ENCODE measurements around the gene OPA1. TPM values are rescaled to one million over a fixed set of nuclear protein-coding genes. Genes with fewer than 3 reads are reported as not detected.
"Not testable (repeated sequence)": the region's sequence is repeated elsewhere in the genome, so short reads cannot be mapped to it uniquely, and the experiment has no call there.

The OPA1 gene
- total RNA-seq, 1 experiment from 2014 or later = 60.7 TPM

GRCh38 chr3:193589129-193589528 lies 3.9 kb upstream of the OPA1 start:
- no peak for DNase-seq (ENCODE audit: low read depth)

DNA sequence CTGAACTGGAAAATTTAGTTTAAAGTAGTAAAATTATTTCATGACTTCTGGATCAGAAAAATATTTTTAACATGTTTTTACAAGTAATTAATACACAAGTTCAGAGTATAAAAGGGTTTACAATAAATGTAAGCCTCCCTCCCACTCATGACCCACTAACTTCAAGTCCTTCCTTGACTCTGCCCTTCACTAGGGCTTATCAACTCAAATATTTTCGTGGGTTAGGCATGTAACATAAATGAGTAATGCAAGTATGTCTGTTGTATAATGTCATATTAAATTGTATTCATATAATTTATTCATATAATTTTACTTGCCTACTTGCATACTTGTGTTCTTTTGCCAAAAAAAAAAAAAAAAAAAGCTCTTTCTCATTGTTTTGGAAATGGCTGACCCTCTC lies 3.4 kb upstream of the OPA1 start:
- DNase-seq (ENCODE audit: low read depth) = no peak

DNA sequence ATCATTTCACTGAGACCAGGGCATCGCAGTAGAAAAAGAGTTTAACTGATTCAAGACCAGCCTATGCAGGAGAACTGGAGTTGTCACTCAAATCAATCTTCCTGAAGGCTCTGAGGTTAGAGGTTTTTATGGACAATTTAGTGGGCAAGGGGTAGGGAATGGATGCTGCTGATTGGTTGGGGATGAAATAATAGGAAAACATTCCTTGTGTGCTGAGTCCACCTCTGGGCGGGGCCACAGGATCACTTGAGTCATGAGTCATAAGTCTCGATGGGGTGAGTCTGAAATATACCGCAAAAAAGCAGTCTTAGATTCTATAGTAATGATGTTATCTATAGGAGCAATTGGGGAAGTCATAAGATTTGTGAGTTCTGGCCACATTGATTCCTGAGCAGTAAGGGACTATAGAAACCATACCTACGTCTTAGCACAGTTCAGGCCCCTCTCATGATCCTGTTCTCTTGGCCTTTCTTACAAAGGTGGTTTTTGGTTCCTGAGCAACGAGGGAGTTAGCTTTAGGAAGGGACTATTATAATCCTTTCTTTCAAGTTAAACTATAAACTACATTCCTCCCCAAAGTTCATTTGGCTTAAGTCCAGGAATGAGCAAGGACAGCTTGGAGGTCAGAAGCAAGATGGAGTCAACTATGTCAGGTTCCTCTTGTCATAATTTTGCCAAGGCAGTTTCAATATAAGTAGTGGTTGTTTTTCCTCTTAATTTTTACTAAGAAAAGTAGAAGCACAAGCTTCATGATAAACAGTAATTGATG lies 2.7 kb upstream of the OPA1 start:
- DNase-seq (ENCODE audit: low read depth) = peak; percentile 49

DNA sequence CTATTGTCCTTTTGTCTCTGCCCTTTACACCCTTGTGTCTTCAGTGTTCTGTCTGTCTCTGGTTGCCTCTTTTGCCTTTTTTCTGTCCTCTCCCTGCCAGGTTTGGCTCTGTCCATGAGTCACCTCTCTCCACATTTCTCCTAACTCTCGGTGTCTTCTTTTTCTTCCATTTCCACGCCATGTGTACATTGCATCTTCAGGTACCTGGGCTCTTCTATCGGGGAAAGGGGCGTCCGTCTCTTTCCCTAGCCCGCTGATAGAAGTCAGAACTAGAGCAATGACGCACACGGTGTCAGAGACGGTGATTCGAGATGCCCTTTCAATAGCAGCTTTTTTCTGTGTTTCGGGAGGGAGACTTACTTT lies 641 bp downstream of the OPA1 start:
- DNase-seq (ENCODE audit: low read depth) = peak; percentile 17

DNA sequence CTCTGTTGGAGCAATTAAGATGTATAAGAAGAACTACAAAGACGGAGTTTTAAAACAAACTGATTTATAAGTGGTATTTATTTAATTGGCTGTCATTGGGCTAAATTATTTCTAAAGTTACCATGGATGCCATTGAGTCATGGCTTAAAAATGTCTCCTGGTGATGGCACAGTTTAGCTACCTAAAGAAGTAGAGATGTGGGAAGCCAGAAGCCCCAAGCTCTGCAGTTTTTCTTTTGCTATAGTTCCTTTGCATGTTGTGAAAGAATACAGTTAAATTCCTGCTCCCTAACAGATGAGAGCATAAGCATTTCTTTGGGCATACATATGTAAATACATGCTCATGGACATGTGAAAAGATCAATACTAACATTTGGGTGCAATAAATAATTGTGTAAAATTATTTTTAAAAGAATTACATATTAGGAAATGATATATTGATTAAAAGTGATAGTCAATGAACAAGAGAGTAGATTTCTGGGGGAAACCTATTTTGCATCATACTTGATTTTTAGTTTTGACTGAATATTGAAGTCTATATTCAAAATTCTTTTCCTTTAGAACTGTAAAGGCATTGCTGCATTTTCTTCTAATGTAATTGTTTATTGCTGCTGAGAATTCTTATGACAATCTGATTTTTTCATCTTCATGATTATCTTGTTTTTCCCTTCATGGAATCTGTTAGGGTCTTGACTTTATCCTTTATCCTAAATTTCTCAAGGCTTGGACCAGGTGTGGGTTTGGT lies 2.1 kb downstream of the OPA1 start:
- DNase-seq (ENCODE audit: low read depth) = peak; percentile 3

DNA sequence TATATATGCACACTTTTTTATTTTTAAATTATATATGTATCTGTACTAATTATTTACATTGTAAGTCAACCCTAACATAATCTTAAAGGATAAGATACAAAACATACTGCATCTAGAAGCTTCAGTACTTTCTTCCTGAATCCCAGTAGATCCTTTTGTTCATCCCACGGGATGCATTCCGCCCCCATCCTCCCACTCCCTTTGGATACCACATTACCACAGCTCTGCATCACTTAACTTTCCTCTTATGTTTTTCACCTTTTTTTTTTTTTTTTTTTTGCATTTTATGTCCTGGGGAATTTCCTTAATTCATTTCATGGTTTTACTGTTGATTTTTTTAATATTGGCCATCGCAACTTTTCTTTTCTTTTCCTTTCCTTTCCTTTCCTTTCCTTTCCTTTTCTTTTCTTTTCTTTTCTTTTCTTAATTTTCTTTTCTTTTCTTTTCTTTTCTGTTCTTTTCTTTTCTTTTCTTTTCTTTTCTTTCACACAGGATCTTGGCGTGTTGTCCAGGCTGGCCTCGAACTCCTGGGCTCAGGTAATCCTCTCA lies 3.0 kb downstream of the OPA1 start:
- DNase-seq (ENCODE audit: low read depth) = no peak

- DNase-seq (ENCODE audit: low read depth) = no peak
Measured at GRCh38 chr3:193598202-193598601, 5.2 kb downstream of the OPA1 start.

- no peak for DNase-seq (ENCODE audit: low read depth)
Measured at GRCh38 chr3:193599393-193599792, 6.4 kb downstream of the OPA1 start.

- peak; percentile 64 for DNase-seq (ENCODE audit: low read depth)
Measured at GRCh38 chr3:193605876-193606275, 12.9 kb downstream of the OPA1 start.

- not testable (repeated sequence) for DNase-seq (ENCODE audit: low read depth)
Measured at GRCh38 chr3:193606892-193607291, 13.9 kb downstream of the OPA1 start.

- DNase-seq (ENCODE audit: low read depth) = not testable (repeated sequence)
Measured at GRCh38 chr3:193610516-193610915, 17.5 kb downstream of the OPA1 start.

DNA sequence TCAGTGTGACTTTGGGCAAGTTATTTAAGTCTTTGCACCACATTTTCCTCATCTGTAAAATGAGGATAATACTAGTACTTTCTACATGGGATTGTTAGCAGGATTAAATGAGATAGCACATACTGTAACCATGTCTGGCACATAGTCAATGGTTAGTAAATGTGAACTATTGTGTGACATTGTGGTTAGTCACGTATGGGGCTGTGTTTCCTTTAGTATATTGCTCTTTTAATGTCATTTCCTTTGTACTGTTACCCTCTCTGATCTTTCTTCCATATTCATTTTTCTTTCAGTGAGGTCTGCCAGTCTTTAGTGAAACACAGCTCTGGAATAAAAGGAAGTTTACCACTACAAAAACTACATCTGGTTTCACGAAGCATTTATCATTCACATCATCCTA lies 21.4 kb downstream of the OPA1 start:
- no peak for DNase-seq (ENCODE audit: low read depth)

- DNase-seq (ENCODE audit: low read depth) = no peak
Measured at GRCh38 chr3:193617628-193618027, 24.6 kb downstream of the OPA1 start.

- no peak for DNase-seq (ENCODE audit: low read depth)
Measured at GRCh38 chr3:193620057-193620456, 27.0 kb downstream of the OPA1 start.

DNA sequence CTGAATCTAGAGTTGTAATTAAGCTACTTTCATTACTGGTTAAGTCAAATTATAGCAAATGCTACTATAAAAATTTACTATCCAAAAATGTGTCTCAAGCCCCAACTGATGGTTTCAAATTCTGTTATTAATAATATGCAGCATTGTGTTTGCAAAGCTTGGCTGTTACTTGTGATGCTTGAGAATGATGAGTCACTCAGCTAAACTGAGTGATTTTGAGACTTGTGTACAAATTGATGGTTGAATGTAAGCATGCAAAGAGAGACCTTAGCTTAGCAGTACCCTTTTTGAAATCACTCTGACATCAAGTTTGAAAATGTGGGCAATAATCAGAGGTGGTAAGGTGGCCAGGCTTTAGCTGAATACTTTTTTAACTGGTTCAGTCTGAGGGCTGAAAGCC lies 27.6 kb downstream of the OPA1 start:
- peak; percentile 52 for DNase-seq (ENCODE audit: low read depth)

DNA sequence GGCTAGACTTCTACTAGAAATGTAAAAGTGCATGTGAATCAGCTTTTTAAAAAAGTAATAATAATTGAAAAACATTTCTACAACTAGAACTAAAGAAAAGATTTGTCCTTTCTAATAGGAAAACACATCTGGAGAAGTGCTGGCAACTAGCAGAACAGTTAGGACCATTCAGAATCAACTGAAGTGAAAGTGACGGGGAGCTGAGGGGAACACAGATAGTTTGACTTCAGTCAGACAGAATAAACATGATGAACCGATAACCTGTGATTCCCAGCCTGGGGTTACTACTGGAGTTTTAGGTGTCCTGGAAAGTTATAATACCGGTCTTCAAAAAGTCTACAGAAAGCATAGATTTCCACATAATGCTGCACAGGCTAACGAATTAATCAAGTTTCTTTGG lies 28.1 kb downstream of the OPA1 start:
- no peak for DNase-seq (ENCODE audit: low read depth)

DNA sequence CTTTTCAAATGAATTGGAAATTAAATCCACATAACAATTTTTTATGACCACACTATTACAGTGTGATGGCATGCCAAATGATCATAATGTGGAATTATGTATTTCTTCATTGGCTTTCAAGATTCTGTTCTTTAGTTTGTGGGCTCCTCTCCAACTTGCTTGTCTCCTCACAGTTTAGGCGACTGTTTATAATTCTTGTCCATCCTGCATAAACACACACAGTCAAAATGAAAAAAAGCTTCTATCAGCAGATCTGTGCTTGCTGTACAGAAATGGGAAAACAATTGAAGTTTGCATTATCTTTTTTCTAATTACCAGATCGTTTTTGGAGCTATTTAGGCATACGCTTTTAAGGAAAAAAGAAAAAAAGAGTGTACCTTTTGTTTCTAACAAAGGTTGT lies 37.0 kb downstream of the OPA1 start:
- no peak for DNase-seq (ENCODE audit: low read depth)

GRCh38 chr3:193637831-193638230 lies 44.8 kb downstream of the OPA1 start:
- DNase-seq (ENCODE audit: low read depth) = peak; percentile 27

DNA sequence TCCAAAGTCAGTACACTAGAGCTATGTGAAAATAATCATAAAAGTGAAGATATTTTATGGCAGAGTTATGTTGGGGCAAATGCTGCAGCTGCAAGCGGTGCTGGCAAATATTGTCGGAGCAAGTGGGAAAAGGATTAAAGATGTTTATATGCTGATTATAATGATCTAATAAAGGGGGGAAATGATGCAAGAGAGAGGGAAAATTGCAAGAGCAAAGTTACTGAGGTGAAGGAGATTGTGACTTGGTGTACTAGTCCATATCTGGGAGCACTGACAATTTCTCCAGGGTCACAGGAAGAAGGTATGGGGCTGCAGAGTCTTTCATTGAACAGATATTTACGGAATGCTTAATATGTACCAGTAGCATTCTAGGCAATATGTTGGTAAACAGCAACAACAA lies 45.8 kb downstream of the OPA1 start:
- DNase-seq (ENCODE audit: low read depth) = no peak

- DNase-seq (ENCODE audit: low read depth) = no peak
Measured at GRCh38 chr3:193640165-193640715, 47.2 kb downstream of the OPA1 start.

DNA sequence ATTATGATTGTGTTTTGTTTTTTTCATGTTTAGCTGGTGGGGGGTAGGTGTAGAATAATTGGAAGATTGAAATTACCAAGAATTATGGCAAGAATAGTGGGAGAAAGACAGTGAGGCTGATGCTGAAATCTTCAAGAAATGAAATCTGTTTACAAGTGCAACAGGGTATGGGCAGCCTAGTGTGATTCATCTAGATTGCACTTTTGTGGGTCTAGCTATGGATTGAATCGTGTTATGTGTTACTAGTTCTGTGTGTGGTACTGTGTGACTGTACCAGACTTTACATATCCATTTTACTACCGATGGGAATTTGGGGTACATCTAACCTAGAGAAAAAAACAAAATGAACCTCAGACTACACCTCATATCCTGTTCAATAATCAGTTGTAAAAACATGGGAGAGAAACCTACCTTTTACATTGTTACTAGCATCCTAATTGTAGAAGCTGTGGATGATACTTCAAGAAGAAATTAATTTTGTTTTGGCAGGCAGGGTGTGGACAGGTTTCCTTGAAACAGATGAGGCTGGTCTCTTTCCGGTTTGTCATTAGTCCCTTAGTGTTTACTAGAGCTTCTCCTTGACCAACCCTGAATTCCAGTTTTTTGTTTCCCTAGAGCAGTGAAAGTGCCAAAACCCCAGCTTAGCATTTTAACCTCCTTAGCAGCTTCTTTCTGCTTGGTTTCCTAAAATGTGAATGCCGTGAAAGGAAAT lies 47.9 kb downstream of the OPA1 start:
- DNase-seq (ENCODE audit: low read depth) = no peak

- DNase-seq (ENCODE audit: low read depth) = no peak
Measured at GRCh38 chr3:193641440-193641775, 48.4 kb downstream of the OPA1 start.
